ENCODE data around the gene TMEM168.

Gene TMEM168

DNA sequence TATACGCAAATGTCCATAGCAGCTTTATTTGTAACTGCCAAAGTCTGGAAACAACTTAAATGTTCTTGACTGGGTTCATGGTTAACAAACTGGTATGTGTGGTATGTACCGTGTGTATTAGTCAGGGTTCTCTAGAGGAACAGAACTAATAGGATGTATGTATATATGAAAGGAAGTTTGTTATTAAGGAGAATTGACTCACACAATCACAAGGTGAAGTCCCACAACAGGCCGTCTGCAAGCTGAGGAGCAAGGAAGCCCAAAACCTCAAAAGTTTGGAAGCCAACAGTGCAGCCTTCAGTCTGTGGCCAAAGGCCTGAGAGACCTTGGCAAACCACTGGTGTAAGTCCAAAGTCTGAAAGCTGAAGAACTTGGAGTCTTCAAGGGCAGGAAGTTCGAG is 66.8 kb downstream of the TMEM168 start:
- DNase-seq (ENCODE audit: low read depth in 2 of 2, low spot score in 1 of 2) = no peak

DNA sequence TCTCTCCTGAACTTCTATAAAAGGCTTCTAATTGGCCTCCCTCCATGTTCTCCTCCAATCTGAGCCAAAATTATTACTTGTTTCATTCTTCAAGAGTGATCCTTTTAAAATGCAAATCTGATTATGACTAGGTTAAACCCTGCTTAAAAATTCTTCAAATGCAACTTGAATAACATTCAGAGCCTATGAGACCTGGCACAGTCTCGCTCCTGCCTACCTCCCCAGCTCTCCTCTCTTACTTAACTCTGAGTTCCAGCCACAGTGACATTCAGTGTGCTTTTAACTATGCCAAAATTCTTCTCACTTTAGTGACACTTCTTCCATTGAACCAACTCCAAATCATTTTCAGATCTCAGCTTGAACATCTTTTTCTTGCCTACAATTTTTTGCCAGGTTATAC is 68.8 kb downstream of the TMEM168 start:
- DNase-seq (ENCODE audit: low read depth in 2 of 2, low spot score in 1 of 2) = no peak

DNA sequence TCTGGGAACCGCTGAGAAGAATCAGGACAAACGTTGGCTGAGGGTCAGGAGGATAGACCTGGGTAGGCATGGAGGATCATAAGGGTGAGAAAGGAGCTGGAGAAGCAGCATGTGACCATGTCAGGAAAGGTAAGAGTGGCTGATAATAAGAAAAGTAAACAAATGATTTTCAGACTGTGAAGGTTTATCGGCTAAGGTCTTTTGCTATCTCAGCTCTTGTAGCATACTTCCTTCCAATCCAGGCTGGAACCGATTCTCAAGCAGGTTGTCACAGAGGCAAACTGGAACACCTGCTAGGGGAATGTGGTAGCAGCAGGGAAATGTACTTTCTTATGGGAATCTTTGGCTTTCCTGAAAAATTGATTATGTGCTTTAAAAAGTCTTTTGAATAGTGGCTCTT is 74.7 kb downstream of the TMEM168 start:
- DNase-seq (ENCODE audit: low read depth in 2 of 2, low spot score in 1 of 2) = no peak

DNA sequence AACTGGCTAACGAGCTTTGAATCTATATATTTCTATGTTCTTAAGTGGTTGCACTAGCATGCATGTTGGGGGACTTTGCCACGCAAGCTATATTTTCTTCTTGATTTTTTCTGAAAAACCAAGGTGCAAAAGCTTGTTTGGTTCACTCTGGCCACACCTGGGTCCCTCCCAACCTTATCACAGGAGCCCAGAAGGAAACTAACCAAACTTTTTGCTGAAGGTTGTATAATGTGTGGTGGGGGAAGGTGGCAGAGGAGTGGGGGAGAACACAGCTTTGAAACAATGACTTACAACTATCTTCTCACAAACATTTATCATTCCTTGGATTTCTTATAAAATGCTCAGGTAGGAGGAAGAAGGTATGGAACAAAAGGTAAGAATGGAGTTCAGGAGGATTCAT is 75.3 kb downstream of the TMEM168 start:
- no peak for DNase-seq (ENCODE audit: low read depth in 2 of 2, low spot score in 1 of 2)
